ENCODE data around the gene VWA5A.

GRCh38 chr11:124176925-124177715 is 61.9 kb downstream of the VWA5A start:
- TF ChIP-seq POLR2A (IDR thresholded peaks at IDR 0.05) (no peak), CTCF (IDR thresholded peaks at IDR 0.05) (no peak), EP300 (IDR thresholded peaks at IDR 0.05) (no peak)
